Adrenal gland (tissue), 12 donors: ENCODE measurements around the gene ADORA1. TPM values are rescaled to one million over a fixed set of nuclear protein-coding genes. Genes with fewer than 3 reads are reported as not detected.

Experiments
- DNase-seq, 7 donors: peaks; one replicate each; pipeline ENCODE4 v3.0.0-alpha.2; 2019 to 2020
- H3K27ac ChIP-seq, 5 donors: fragments of 200-600 bp; sonication (generic) in 4 of 5; 1 replicate in 3 of 5; 2 replicates in 2 of 5; pipeline versions ENCODE4 v1.5.1 to v1.8.0; 2016 to 2020; ENCODE audit warnings: mild to moderate bottlenecking in 1 of 5
- H3K27me3 ChIP-seq: fragments of 200-600 bp; 2 replicates; pipeline ENCODE4 v1.8.0; 2021
- H3K36me3 ChIP-seq, 2 donors: fragments of 200-600 bp; replicated peaks in 1 of 2; 1 replicate in 1 of 2; 2 replicates in 1 of 2; pipeline versions ENCODE4 v1.5.1 to v1.8.0; 2018 to 2022
- H3K4me1 ChIP-seq, 2 donors: fragments of 200-600 bp; replicated peaks in 1 of 2; 1 replicate in 1 of 2; 2 replicates in 1 of 2; pipeline versions ENCODE4 v1.5.1 to v1.8.0; 2018 to 2021
- H3K4me3 ChIP-seq, 4 donors: fragments of 200-600 bp; sonication (generic) in 3 of 4; one replicate each; pipeline ENCODE4 v1.5.1; 2016 to 2018
- H3K9me3 ChIP-seq, 3 donors: fragments of 200-600 bp; sonication (generic) in 1 of 3; replicated peaks in 1 of 3; 1 replicate in 2 of 3; 2 replicates in 1 of 3; pipeline versions ENCODE4 v1.5.1 to v1.8.0; 2016 to 2021
- CTCF ChIP-seq, 6 experiments: fragments of 450-650 bp in 4 of 6; fragments of 200-600 bp in 2 of 6; sonication (generic) in 1 of 6; IDR thresholded peaks; 1 replicate in 5 of 6; 2 replicates in 1 of 6; pipeline versions ENCODE4 v1.5.1 to v1.8.0; 2016 to 2021; ENCODE audit warnings: antibody characterized with exemption in 6 of 6, mild to moderate bottlenecking in 2 of 6, moderate library complexity in 1 of 6
- POLR2A ChIP-seq, 2 donors: fragments of 450-650 bp; IDR thresholded peaks; one replicate each; pipeline ENCODE4 v1.6.1; 2017; ENCODE audit warnings: antibody characterized with exemption in 2 of 2, mild to moderate bottlenecking in 2 of 2, moderate library complexity in 1 of 2
- WGBS, 4 donors: extraction: QIAGEN DNeasy Blood & Tissue Kit in 2 of 4; methylation state at CpG; one replicate each; pipeline versions ENCODE4 v1.1.5 to v1.1.7; 2013 to 2017; 5-methylcytosine and 5-hydroxymethylcytosine counted together
- intact Hi-C, 2 donors: fragments of 100-400 bp; cut with DNase I; formaldehyde crosslinking; loops; one replicate each; pipeline versions ENCODE4 v1.14.1 to v1.15.0; 2022 to 2023
- polyA plus RNA-seq, 3 donors: library from polyadenylated mRNA; stranded (reverse); fragments of 200-250 nt in 2 of 3; fragments of 350-450 nt in 1 of 3; fragmentation: Illumina TruSeq in 1 of 3; extraction: RNeasy Lipid Tissue Mini Kit (QIAGEN cat#74804) in 1 of 3; gene quantifications; one replicate each; pipeline ENCODE4 v1.2.3, GENCODE V29; 2013 to 2014
- total RNA-seq, 9 donors: library from RNA; depleted of rRNA in 4 of 9; stranded (reverse); fragments of >200 nt in 4 of 9; fragments of 120-200 nt in 1 of 9; fragmentation: NEBNext Ultra II Directional in 1 of 9; extraction: Animal tissue kit (Norgen Biotek cat#: 25700) in 1 of 9; gene quantifications; one replicate each; pipeline versions ENCODE4 v1.1.0 to v1.2.4, GENCODE V29; 2013 to 2023
- donor health status: healthy with polysubstance abuse.
- donor health status: Bipolar disorder and iron deficiency.
- donor health status: DM: yes; HTN: yes; CAD: no.
- donor health status: DM: no; HTN: no; CAD: no.
- donor health status: DM: no; HTN: no; CAD: no.
- donor health status: DM: yes; HTN: yes; CAD: no.

The ADORA1 gene
- total and polyA plus RNA-seq, 12 donors, result 0.14 to 1.7 (median 0.59) TPM

- H3K4me1 ChIP-seq, result no peaks in the 10 kb centered on the region
- H3K4me3 ChIP-seq, result no peak overlapping the region
- H3K27ac ChIP-seq, result no peak overlapping the region
- no peaks in the 10 kb centered on the region for H3K9me3 ChIP-seq
- no peaks in the 10 kb centered on the region for H3K27me3 ChIP-seq
- no peak for DNase-seq
- no peaks in the 10 kb centered on the region for H3K36me3 ChIP-seq
- intact Hi-C loops, result no loop called here
- TF ChIP-seq CTCF (IDR thresholded peaks at IDR 0.05) (no peak), POLR2A (IDR thresholded peaks at IDR 0.05) (no peak)
- 70 to 96% (median 88%) methylated on average over 1 of the region's 1 CpG for WGBS, 4 donors
Measured at GRCh38 chr1:203136409-203137042, 9.0 kb downstream of the ADORA1 start.

GRCh38 chr1:203137324-203137723, 9.8 kb downstream of the ADORA1 start:
- H3K27me3 ChIP-seq, result no peaks in the 10 kb centered on the region
- WGBS, 4 donors, result 78 to 86% (median 82%) methylated on average over 4 of the region's 4 CpGs
- no peaks in the 10 kb centered on the region for H3K4me1 ChIP-seq
- no peaks in the 10 kb centered on the region for H3K9me3 ChIP-seq
- intact Hi-C loops, result no loop called here
- no peak for DNase-seq
- H3K36me3 ChIP-seq, result no peaks in the 10 kb centered on the region
- no peak for TF ChIP-seq CTCF (IDR thresholded peaks at IDR 0.05)
- no peak for TF ChIP-seq POLR2A (IDR thresholded peaks at IDR 0.05)
- no peak overlapping the region for H3K4me3 ChIP-seq
- no peak overlapping the region for H3K27ac ChIP-seq

- Histone ChIP-seq H3K4me1 (no peaks in the 10 kb centered on the region), H3K36me3 (no peaks in the 10 kb centered on the region), H3K9me3 (no peaks in the 10 kb centered on the region), H3K4me3 (no peak overlapping the region), H3K27ac (no peak overlapping the region), H3K27me3 (no peaks in the 10 kb centered on the region)
- intact Hi-C loops, result no loop called here
- TF ChIP-seq POLR2A (IDR thresholded peaks at IDR 0.05) (no peak), CTCF (IDR thresholded peaks at IDR 0.05) (no peak)
- 89 to 95% (median 91%) methylated on average over 3 of the region's 3 CpGs for WGBS, 4 donors
- no peak for DNase-seq
Measured at GRCh38 chr1:203138066-203138465, 10.5 kb downstream of the ADORA1 start.

GRCh38 chr1:203139976-203140475, 12.5 kb downstream of the ADORA1 start:
- no peaks in the 10 kb centered on the region for H3K9me3 ChIP-seq
- no peak for DNase-seq
- no peaks in the 10 kb centered on the region for H3K27me3 ChIP-seq
- H3K4me3 ChIP-seq, result no peak overlapping the region
- intact Hi-C loops, result no loop called here
- 78 to 82% (median 81%) methylated on average over 8 of the region's 8 CpGs for WGBS, 4 donors
- TF ChIP-seq POLR2A (IDR thresholded peaks at IDR 0.05), result no peak
- TF ChIP-seq CTCF (IDR thresholded peaks at IDR 0.05), result no peak
- no peak overlapping the region for H3K27ac ChIP-seq
- no peaks in the 10 kb centered on the region for H3K36me3 ChIP-seq
- no peaks in the 10 kb centered on the region for H3K4me1 ChIP-seq
